Islet of Langerhans (tissue), 1 donor: ENCODE results near the gene RHO.
"Not testable (repeated sequence)": the region's sequence is repeated elsewhere in the genome, so short reads cannot be mapped to it uniquely, and the experiment has no call there.

Source experiments
- FAIRE-seq: peaks from one replicate; lab custom pipeline; 2011; peaks lifted over from hg19 to GRCh38; lab: Jason Lieb, UNC

The RHO gene

GRCh38 chr3:129545951-129546350, 17.5 kb downstream of the RHO start:
- FAIRE-seq: not testable (repeated sequence)

- FAIRE-seq: no peak
Measured at GRCh38 chr3:129547241-129547640, 18.8 kb downstream of the RHO start.

GRCh38 chr3:129548104-129548965, 19.9 kb downstream of the RHO start:
- FAIRE-seq: no peak

- no peak for FAIRE-seq
Measured at GRCh38 chr3:129549006-129549800, 20.8 kb downstream of the RHO start.

GRCh38 chr3:129549805-129550204, 21.4 kb downstream of the RHO start:
- FAIRE-seq: no peak

- no peak for FAIRE-seq
Measured at GRCh38 chr3:129552287-129553050, 24.0 kb downstream of the RHO start.

- FAIRE-seq: no peak
Measured at GRCh38 chr3:129553171-129553570, 24.7 kb downstream of the RHO start.

GRCh38 chr3:129553719-129554118, 25.3 kb downstream of the RHO start:
- no peak for FAIRE-seq

- FAIRE-seq: no peak
Measured at GRCh38 chr3:129554356-129555152, 26.1 kb downstream of the RHO start.

- no peak for FAIRE-seq
Measured at GRCh38 chr3:129555153-129555550, 26.7 kb downstream of the RHO start.

GRCh38 chr3:129555616-129556357, 27.3 kb downstream of the RHO start:
- FAIRE-seq: no peak

GRCh38 chr3:129556358-129556695, 27.9 kb downstream of the RHO start:
- no peak for FAIRE-seq

GRCh38 chr3:129556890-129557547, 28.6 kb downstream of the RHO start:
- no peak for FAIRE-seq

GRCh38 chr3:129557548-129557894, 29.1 kb downstream of the RHO start:
- FAIRE-seq: no peak

- no peak for FAIRE-seq
Measured at GRCh38 chr3:129558081-129558771, 29.8 kb downstream of the RHO start.

- no peak for FAIRE-seq
Measured at GRCh38 chr3:129558772-129559564, 30.5 kb downstream of the RHO start.

GRCh38 chr3:129559565-129560079, 31.2 kb downstream of the RHO start:
- FAIRE-seq: no peak

GRCh38 chr3:129560269-129560787, 31.9 kb downstream of the RHO start:
- FAIRE-seq: no peak
